NCI-H1092 treated with DMSO at 0.1 percent for 48 hours (cell line): ENCODE results near the gene C19orf33.
A peak's percentile ranks its signal among the peaks of the same experiment; 100 is the strongest.
"Not testable (repeated sequence)": the region's sequence is repeated elsewhere in the genome, so short reads cannot be mapped to it uniquely, and the experiment has no call there.

ENCODE experiments used
- DNase-seq: peaks from one replicate; lab custom pipeline; 2025; lab: John Stamatoyannopoulos, UW

C19orf33 gene

GRCh38 chr19:38303517-38304351 is at the start of gene C19orf33:
C19orf33 (plus strand) TSS chr19:38304251; CDS start chr19:38304262, 11 bp downstream.
- no peak for DNase-seq

DNA sequence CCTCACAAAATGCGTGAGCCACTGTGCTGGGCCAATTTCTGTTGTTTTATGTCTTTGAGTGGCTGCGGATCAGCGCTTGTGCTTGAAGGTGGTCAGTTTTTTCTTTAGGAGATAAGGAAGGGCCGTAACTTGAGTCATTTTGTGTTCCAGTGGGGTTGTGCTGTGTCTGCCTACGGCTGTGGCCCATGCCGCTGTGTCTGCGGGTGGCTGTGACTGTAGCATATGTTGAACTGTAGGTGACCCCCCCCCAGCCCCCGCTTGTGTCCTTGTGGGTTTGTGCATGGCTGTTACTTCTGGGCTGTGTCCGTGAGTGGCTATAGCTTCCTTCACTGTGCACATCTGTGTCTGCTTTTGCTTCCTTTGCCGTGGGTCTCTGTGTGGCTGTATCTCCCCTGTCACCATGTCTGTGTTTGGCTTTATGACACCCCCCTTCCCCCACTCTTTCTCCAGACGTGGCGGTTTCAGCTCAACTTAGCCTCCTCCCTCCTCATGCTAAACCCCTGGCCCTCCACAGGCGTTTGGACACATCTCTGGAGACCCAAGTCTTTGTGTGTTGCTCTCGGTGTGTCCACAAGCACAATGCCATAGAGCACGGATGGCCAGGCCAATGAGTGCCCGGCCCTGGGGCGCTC is 48.6 kb upstream of the C19orf33 start:
- DNase-seq: no peak

DNA sequence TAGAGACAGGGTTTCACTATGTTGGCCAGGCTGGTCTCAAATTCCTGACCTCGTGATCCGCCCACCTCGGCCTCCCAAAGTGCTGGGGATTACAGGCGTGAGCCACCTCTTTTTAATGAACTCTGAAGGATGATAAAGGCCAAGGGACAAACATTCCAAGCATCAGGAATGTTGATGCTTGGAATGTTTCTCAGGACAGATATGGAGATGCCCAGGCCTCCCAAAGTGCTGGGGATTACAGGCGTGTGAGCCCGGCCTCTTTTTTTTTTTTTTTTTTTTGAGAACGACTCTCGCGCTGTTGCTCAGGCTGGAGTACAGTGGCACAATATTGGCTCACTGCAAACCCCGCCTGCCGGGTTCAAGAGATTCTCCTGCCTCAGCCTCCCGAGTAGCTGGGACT is 42.1 kb upstream of the C19orf33 start:
- DNase-seq: not testable (repeated sequence)

DNA sequence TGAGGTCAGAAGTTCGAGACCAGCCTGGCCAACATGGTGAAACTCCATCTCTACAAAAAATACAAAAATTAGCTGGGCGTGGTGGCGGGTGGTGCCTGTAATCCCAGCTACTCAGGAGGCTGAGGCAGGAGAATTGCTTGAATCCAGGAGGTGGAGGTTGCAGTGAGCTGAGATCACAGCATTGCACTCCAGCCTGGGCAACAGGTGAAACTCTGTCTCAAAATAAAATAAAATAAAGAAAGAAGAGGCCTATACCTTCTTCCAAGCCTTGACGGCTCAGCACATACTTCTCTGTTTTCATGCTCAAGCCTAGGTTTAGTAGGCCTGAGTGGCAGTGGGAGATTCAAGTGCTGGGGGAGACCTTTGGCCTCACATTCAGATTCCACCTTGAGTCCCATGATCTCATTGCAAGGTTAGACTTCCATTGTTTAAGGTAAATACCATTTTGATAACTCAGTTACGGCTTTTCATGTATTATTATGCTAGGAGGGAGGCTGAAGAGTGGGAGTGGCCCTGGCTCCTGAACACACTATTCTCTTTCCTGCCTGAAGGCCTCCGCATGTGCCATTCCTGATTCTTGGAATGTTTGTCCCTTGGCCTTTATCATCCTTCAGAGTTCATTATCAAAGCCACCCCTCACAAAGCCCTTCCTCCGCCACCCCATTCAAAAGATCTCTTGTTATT is 41.3 kb upstream of the C19orf33 start:
- no peak for DNase-seq

DNA sequence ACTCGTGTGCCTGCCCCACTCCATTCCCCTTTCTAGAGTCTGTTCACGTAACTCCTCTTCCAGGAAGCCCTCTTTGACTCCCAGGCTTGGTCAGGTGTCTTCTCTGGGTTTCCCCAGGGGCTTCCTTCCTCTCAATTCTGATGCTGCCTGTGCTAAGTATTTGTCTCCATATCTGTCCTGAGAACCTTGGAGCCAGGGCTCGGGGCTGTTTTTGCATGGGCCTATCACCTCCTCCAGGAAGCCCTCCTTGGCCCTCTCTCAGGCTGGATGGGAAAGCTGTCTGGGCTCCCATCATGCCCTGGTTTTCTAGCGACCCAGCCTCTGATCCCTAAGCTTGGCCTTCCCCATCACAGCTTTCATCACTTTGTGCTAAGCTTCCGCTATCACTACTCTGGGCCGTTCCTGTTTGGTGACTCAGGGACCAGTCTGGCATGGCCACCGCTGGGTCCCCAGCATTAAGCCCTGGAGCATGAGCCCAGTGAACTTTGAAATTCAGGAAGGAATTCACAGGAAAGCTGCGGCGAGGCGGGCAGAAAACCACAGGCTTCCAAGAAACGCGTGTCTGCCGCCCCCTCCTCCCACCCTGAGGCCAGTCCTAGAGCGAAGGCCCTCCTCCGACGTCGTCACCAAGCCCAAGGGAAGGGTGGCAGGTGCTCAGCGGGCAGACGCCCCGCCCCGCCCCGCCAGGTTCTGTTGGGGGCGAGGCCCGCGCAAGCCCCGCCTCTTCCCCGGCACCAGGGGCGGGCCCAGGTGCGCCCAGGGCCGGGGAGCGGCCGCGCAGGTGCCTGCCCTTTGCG is 40.2 kb upstream of the C19orf33 start:
- peak; percentile 48 for DNase-seq

GRCh38 chr19:38264486-38265212 is 39.4 kb upstream of the C19orf33 start, which contains the start of gene SPINT2:
SPINT2 (plus strand) TSS chr19:38264573; CDS start chr19:38264893, 320 bp downstream.
- peak; percentile 47 for DNase-seq

- no peak for DNase-seq
These were observed 38.7 kb upstream of the C19orf33 start for GRCh38 chr19:38265213-38265861.

DNA sequence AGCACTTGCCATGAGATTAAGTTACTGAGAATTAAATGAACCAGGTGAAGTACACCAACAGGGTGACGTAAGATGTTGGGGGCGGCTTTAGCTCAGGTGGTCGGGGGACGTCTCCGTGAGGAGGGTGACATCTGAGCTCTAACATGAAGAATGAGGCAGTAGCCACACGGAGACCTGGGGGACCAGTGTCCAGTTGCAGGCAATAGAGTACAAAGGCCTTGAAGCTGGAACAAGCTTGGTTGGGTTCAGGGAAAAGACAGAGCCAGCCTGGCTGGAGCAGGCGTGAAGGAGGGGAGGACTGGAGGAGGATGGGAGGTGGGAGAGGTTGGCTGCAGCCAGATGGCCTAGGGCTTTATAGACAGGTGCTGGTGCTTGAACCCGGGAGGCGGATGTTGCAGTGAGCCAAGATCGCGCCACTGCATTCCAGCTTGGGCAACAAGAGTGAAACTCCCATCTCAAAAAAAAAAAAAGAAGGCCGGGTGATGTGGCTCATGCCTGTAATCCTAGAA is 38.1 kb upstream of the C19orf33 start:
- no peak for DNase-seq

GRCh38 chr19:38266981-38267597 is 37.0 kb upstream of the C19orf33 start:
- DNase-seq: no peak

- DNase-seq: no peak
These were observed 36.1 kb upstream of the C19orf33 start for GRCh38 chr19:38267761-38268483.

DNA sequence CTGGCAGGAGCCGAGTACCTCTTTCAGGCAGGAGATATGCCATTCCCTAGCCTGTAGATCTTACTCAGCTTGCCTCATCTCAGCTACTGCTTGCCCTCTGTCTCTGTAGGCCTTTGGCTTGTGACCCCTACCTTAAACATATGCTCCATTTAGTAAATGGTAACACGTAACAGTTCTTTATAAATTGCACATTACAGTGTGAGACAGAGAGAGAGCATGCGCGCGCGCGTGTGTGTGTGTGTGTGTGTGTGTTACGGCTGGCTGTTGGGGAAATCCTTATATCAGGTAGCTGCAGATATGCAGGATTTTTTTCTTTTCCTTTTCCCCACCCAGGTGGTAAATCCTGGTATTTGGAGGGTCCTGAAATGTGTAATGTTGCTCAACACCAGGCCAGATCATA is 35.5 kb upstream of the C19orf33 start:
- DNase-seq: no peak

DNA sequence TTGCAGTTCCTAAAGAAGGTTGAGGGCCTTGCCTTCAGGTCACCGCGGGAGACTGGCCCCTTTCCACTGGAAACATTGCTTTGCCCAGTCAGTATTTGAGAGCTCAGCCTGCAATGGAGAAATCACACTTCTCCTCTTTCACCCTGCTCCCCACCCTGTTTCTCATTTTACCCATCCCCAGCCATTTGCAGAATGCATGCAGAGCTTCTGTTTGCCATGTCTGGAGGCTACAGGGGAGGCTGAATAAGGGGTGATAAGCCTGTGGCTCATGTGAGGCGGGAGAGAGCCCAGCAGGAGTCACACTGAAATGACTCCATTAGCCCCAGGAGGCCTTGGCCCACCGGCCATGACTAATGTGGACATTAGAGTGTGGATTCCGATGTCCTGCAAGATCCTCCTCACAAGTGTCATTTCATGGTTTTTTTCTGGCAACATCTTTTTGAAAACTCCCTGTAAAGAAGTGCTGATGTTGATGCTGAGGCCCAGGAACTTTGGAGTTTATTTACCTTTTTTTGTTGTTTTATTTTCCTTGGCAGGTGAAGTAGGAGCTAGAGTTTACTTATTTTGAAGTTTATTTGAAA is 33.4 kb upstream of the C19orf33 start:
- no peak for DNase-seq

DNA sequence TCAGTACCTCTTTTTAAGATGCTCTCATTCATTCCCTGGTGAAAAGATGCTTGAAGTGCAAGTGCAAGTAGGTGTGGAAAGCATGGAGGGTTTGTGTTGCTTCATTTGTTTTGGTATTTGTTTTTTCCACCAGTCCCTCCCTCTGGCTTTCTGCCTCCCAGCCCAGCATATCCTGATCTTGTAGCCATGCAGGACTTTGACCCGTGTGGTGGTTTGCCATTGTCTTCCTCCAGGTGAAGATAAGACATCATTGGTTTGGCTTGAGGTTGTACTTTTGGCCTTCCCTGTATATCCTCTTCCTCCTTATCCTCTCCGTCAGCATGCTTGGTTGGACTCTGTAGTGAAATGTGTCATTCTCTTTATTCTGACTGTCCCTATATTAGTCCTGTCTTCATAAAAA is 30.6 kb upstream of the C19orf33 start:
- DNase-seq: no peak

- DNase-seq: no peak
These were observed 29.3 kb upstream of the C19orf33 start for GRCh38 chr19:38274739-38275138.

DNA sequence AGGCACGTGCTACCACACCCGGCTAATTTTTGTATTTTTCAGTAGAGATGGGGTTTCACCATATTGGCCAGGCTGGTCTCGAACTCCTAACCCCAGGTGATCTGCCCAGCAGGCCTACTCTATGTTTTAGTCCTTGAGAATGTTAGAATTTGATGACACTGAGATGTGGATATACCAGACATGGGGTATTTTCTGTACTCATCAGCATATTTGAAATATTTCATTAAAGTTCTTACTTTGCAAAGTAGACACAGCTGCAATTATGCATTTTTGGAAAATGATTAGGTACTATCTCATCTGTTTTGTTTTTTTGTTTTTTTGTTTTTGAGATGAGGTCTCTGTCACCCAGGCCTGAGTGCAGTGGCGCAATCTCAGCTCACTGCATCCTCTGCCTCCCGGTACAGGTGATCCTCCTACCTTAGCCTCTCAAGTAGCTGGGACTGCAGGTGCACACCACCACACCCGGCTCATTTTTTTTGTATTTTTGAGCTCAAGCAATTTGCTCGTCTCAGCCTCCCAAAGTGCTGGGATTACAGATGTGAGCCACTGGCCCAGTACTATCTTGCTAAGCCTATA is 27.0 kb upstream of the C19orf33 start:
- no peak for DNase-seq

DNA sequence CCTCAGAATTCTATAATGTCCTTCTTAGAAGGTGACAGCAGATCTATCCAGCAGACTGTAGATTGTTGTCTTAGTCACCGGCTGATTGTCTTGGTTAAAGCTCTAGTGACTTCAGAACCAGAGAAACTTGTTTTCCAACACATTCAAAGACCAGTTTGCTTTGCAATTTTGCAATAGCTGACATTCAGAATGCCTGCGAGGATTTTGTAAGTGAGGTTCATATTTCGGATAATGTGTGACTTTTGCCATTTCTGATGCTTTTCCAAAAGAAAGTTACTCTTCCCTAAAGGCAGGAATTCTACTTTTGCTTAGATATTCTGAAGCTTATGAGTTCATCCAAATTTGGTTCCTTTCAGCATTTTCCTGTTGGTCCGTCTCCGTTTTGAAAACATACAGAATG is 26.5 kb upstream of the C19orf33 start:
- DNase-seq: no peak

DNA sequence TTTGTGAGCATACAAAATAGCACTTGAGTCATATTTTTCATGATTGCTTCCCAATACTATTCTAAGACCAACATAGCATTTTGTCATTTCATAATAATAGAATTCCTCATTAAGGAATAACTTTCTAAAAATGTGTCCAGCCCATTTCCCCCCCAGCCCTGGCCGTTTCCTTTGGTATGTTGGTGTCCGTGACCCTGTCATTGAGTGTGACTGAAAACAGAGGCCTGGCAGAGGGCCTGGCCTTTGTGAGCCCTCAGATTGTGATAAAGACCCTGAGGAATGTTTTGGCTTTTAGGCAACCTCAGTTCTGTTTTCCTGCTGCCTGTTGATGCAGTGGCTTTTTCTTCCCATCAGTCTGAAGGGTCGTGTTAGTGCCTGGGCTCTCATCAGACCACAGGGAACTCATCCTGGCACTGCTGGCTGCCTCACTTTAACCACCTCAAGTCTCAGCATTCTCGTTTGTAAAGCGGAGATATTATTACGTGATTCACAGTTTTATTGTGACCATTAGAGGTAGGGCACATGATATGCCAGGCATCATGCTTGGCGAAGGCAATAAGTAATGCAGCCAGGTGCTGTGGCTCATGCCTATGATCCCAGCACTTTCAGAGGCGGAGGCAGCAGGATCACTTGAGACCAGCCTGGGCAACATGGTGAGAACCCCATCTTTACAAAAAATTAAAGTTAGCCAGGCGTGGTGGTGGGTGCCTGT is 25.9 kb upstream of the C19orf33 start:
- DNase-seq: no peak

DNA sequence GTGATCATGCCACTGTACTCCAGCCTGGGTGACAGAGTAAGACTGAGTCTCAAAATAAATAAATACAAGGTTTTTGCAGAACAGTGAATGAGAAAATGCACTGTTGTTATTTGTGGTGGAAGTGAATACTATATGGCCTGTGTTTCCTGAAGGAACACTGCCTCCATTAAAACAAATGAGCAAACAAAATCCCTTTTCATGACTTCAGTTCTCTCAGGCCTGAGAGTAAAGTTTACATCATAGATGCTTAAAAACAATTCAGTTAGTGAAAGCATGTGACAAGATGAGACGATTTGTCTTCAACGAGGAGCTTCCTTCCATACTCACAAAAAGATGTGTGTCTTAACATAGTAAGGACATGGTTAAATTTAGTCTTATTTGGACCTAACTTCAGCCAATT is 25.3 kb upstream of the C19orf33 start:
- DNase-seq: no peak
